ENCODE measurements around the gene IL21R.
A peak's percentile ranks its signal among the peaks of the same experiment; 100 is the strongest.

Gene IL21R

DNA sequence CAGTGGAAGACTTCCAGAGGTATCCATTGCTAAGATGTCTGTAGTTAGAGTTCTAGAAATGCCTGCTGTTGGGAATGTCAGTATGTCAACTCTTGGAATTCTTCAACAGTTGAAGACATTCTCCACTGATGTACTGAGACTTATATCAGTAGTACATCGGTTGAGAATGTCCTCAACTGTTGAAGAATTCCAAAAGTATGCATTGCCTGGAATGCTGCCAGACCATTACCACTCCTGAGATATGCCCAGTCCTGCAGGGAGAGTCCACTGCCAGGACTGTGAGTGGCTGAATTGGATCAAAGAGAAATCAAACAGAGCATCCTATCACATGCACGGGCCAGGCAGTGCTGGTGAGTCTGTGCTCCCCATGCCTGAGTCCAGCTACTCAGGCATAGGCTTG lies 42.0 kb downstream of the IL21R start:
- TF ChIP-seq, protein P1, sequence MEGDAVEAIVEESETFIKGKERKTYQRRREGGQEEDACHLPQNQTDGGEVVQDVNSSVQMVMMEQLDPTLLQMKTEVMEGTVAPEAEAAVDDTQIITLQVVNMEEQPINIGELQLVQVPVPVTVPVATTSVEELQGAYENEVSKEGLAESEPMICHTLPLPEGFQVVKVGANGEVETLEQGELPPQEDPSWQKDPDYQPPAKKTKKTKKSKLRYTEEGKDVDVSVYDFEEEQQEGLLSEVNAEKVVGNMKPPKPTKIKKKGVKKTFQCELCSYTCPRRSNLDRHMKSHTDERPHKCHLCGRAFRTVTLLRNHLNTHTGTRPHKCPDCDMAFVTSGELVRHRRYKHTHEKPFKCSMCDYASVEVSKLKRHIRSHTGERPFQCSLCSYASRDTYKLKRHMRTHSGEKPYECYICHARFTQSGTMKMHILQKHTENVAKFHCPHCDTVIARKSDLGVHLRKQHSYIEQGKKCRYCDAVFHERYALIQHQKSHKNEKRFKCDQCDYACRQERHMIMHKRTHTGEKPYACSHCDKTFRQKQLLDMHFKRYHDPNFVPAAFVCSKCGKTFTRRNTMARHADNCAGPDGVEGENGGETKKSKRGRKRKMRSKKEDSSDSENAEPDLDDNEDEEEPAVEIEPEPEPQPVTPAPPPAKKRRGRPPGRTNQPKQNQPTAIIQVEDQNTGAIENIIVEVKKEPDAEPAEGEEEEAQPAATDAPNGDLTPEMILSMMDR (IDR thresholded peaks at IDR 0.05; ENCODE audit: low read depth, low read length) = no peak
- H3K4me3 ChIP-seq (replicated peaks in 1 of 2; ENCODE audit: low read depth in 2 of 2, low read length in 2 of 2) = no peak overlapping the region
- peak; percentile 65 to 68 for DNase-seq (ENCODE audit: low read depth in 2 of 2)

DNA sequence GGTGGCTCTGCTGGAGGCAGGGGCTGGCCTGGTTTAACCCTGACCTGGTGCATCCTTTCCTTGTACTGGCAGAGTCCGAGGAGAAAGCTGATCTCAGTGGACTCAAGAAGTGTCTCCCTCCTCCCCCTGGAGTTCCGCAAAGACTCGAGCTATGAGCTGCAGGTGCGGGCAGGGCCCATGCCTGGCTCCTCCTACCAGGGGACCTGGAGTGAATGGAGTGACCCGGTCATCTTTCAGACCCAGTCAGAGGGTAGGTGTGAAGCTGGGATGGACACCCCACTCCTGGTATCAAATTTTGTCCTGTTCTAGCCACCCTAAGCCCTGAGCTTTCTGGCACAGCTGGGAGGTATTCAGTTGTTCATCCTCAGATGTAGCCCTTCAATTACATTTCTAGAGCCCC lies 42.5 kb downstream of the IL21R start:
- no peak for DNase-seq (ENCODE audit: low read depth in 2 of 2)
- H3K4me3 ChIP-seq (replicated peaks in 1 of 2; ENCODE audit: low read depth in 2 of 2, low read length in 2 of 2) = no peak overlapping the region
- TF ChIP-seq, protein P1 (IDR thresholded peaks at IDR 0.05; ENCODE audit: low read depth, low read length) = no peak

DNA sequence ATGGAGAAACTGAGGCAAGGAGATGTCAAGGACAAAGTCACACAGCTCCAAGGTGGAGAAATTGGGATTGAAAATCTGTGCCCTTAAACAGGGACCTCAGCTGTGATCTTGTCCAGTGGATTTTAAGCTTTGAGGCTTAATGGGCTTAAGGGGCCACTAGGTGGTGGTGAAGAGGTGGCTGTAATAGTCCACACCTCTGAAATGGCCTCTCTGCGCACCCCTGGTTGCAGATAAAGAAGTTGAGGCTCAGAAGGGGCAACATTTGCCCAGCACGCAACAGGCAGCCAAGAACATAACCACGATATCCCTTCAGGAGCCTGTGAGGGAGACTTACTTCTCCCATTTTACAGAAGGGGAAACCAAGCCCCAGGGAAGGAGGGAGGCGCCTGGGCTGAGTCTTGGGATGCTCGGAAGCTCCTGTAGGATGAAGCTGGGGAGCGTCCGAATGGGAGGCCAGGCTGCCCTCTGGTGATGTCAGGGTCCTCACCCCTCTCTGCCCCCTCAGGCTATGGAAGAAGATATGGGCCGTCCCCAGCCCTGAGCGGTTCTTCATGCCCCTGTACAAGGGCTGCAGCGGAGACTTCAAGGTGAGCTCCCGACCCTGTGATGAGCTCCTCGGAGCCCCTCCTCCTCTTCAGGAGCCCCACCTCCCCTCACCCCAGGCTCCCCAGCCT lies 43.7 kb downstream of the IL21R start:
- H3K4me3 ChIP-seq (replicated peaks in 1 of 2; ENCODE audit: low read depth in 2 of 2, low read length in 2 of 2) = no peak overlapping the region
- TF ChIP-seq, protein P1 (IDR thresholded peaks at IDR 0.05; ENCODE audit: low read depth, low read length) = peak; percentile 7
- DNase-seq (ENCODE audit: low read depth in 2 of 2) = no peak

DNA sequence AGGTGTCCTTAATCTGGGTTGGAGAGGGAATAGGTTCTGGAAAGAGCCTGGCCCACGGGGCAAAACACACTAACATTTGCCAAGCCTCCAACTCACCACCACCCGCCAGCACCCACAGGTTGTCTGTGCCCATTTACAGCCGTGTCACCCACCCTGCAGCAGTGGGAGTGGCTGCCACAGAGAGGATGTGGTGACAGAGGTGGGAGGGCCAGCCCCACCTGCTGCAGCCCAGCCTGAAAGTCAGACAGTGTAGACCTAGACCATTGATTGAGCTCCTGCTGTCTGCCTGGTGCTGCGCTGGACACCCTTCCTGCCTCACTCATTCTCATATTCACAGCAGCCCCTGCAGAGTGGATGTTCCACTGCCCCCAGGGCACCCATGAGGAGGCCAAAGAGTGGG lies 44.7 kb downstream of the IL21R start:
- no peak overlapping the region for H3K4me3 ChIP-seq (replicated peaks in 1 of 2; ENCODE audit: low read depth in 2 of 2, low read length in 2 of 2)
- TF ChIP-seq, protein P1 (IDR thresholded peaks at IDR 0.05; ENCODE audit: low read depth, low read length) = no peak
- no peak for DNase-seq (ENCODE audit: low read depth in 2 of 2)

DNA sequence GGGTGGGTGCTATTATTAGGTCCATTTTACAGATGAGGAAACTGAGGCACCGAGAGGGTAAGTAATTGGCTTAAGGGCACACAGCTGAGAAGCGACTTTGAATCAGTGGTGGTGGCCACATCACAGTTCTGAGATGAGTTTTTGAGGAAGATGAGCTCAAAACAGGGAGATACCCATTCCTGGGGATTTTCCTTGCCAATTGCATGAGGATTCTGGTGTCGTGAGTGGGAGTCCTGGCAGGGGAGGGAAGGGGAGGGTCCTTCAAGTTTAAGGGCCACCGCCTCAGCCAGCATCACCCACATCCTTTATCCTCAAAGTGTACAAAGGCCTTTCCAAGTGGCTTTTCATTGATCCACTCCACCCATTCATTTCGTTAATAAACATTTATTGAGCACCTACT lies 45.3 kb downstream of the IL21R start:
- TF ChIP-seq, protein P1 (IDR thresholded peaks at IDR 0.05; ENCODE audit: low read depth, low read length) = no peak
- no peak overlapping the region for H3K4me3 ChIP-seq (replicated peaks in 1 of 2; ENCODE audit: low read depth in 2 of 2, low read length in 2 of 2)
- no peak for DNase-seq (ENCODE audit: low read depth in 2 of 2)

DNA sequence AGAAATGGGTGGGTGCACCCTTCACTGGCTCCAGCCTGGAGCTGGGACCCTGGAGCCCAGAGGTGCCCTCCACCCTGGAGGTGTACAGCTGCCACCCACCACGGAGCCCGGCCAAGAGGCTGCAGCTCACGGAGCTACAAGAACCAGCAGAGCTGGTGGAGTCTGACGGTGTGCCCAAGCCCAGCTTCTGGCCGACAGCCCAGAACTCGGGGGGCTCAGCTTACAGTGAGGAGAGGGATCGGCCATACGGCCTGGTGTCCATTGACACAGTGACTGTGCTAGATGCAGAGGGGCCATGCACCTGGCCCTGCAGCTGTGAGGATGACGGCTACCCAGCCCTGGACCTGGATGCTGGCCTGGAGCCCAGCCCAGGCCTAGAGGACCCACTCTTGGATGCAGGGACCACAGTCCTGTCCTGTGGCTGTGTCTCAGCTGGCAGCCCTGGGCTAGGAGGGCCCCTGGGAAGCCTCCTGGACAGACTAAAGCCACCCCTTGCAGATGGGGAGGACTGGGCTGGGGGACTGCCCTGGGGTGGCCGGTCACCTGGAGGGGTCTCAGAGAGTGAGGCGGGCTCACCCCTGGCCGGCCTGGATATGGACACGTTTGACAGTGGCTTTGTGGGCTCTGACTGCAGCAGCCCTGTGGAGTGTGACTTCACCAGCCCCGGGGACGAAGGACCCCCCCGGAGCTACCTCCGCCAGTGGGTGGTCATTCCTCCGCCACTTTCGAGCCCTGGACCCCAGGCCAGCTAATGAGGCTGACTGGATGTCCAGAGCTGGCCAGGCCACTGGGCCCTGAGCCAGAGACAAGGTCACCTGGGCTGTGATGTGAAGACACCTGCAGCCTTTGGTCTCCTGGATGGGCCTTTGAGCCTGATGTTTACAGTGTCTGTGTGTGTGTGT lies 46.8 kb downstream of the IL21R start:
- TF ChIP-seq, protein P1 (IDR thresholded peaks at IDR 0.05; ENCODE audit: low read depth, low read length) = no peak
- DNase-seq (ENCODE audit: low read depth in 2 of 2) = no peak
- H3K4me3 ChIP-seq (replicated peaks in 1 of 2; ENCODE audit: low read depth in 2 of 2, low read length in 2 of 2) = no peak overlapping the region

All from cardiac fibroblast (primary cell).